T47D (cell line): Measurements from ENCODE around the gene KRT16.
"Not testable (repeated sequence)": the region's sequence is repeated elsewhere in the genome, so short reads cannot be mapped to it uniquely, and the experiment has no call there.

Experiments used
- DNase-seq, 2 experiments: peaks; one replicate each; pipeline versions ENCODE4 v3.0.0 to v3.0.0-alpha.2; 2011 to 2012; ENCODE audit warnings: low read depth in 1 of 2, low spot score in 1 of 2
- JUND ChIP-seq: IDR thresholded peaks from 2 replicates; pipeline ENCODE4 v1.6.1; 2012; ENCODE audit warnings: low read depth
- in situ Hi-C: cut with HindIII; loops from 2 replicates; pipeline ENCODE4 v1.10.0; 2016; ENCODE audit warnings: low sequenced_read_pairs, low pct_unique_long_range_greater_than_20kb

The KRT16 gene

DNA sequence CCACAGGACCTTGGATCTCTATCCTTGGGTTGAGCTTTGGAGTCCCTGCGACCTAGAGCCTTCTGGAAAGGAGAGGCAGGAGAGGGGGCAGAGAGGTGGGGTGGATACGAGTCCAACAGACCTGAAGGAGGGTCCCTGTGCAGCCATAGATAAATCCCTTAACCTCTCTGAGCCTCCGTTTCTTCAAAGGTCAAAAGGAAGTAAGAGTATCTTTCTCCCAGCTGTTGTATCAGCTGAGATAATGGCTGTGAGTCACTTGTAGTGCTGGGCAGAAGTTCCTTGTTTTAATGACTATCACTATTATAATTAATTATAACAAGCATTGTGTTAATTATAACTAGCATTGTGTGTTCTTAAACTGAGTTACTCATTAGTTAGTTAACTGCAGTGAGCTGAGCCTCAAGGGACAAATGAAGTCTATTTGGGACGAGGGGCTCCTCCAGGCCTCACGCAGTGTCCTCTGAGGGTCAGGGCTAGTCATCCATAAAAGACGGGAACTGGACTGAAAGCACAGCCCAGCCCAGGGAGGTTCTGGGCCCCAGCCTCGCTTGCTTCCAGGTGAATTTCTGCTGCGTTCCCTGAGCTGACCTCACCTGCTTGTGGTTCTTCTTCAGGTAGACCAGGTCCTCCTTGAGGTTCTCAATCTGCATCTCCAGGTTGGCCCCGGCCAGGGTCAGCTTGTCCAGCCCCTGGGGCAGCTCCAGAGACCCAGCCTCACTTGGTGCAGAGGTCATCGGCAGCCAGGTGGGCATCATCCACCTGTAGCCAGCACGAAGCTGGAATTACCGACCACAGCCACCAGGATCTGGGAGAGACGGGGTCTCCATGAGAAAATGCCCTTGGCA is 17.5 kb upstream of the KRT16 start:
- TF ChIP-seq JUND: no peak
- in situ Hi-C loops: no loop called here
- no peak for DNase-seq

DNA sequence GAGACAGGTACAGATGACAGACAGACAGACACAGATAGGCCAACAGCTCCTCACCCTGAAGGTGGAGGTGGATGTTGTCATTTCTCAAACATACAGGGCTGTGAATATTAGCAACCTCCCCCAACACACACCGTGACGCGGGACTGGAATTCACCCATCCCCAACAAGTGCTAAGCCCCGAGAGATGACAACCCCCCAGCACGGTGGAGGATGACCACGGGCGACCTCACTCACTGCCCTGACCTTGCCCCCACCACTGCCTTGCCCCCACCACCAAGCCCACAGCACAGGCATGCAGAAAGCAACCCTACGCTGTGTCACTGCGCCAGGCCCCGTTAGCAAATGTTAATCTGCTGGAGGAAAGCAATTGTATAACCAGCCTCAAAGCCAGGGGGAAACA is 16.7 kb upstream of the KRT16 start:
- no peak for DNase-seq
- in situ Hi-C loops: no loop called here
- no peak for TF ChIP-seq JUND

DNA sequence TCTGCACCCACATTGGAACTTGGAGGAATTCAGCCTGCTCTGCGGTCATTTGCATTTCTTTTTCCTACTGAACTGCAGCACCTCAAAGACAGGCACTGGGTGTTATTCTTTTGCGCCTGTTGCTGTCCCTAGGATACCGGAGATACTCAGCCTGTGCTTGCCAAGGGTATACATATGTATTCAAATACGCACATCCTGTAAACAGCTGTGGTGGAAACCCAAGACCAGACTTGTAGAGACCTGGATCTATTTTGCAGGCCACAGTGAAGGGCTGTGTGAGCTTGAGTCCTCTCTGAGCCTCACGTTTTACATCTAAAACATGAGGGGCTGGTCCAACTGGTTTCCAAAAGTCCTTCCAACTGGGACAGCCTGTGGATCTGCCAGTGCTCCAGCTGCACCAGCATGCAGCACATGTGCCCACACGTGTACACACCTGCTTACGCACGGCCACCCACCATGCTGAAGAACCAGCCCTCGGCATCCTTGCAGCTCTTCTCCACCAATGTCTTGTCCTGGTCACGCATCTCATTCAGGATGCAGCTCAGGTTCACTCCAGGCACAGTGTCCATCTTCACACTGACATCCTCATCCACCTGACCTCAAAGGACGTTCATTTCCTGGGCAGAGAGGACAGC is 16.2 kb upstream of the KRT16 start:
- DNase-seq, in situ Hi-C loops: not testable (repeated sequence)

DNA sequence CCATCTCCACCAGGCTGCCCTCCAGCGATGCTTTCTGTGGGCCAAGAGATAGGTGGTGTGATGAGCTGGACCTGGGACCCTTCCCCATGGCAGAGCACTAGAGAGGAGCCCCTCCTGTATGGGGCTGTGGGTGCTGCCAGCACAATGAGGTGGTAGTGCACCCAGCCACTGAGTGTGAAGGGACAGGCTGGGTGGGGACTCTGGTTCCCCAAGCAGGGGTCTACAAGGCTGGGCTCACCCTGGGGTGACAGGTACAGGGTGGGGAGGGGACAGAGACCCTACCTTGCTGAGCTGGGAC is 15.5 kb upstream of the KRT16 start:
- DNase-seq, in situ Hi-C loops: not testable (repeated sequence)

DNA sequence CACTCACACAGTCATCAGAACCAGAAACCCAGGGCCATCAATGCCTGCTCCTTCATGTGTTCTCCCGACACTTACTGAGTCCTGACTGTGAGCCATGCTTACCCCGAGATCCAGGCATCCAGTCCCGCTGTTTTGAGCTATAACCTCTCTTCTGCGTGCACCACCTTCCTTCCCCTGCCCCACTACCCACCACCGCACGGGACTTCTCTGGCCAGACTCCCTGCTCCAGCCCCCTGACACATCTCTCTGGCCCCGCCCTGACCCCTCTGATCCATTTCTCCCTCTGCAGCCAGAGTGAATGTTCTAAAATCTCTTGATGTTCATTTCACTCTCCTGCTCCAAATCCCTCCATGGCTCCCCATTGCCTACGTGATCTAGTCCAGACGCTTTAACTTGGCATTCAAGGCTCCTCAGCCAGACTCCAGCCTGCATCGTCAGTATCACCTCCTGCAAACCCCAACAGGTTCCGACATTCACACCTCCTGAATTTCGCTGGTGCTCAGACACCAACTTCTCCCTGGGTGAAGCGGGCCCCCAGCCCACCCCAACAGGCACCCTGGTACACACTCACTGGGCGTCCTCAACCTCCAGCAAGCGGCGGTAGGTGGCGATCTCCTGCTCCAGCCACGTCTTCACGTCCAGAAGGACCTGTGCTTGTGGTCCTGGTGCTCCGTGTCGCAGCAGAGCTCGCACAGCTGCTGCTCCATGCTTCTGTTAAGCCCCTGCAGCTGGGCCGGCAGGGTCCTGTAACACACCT is 14.9 kb upstream of the KRT16 start:
- no peak for DNase-seq
- no peak for TF ChIP-seq JUND
- in situ Hi-C loops: no loop called here

DNA sequence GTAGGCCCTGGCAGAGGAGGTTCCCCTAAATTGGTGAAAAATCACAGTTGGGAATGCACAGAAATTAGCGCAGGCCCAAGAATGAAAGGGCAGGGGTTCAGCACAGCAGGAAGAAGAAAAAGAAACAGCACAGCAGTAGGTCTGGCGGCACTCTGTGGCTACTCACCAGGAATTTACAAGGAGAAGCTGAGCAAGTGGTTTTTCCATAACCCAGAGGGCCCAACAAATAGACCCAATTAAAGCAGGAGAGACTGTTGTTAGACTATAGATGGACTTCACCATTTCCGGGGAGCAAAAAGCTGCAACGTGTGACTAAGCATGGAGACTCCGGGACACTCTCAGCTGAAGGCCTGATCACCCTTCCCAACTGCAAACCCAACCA is 14.3 kb upstream of the KRT16 start:
- DNase-seq, in situ Hi-C loops: not testable (repeated sequence)

DNA sequence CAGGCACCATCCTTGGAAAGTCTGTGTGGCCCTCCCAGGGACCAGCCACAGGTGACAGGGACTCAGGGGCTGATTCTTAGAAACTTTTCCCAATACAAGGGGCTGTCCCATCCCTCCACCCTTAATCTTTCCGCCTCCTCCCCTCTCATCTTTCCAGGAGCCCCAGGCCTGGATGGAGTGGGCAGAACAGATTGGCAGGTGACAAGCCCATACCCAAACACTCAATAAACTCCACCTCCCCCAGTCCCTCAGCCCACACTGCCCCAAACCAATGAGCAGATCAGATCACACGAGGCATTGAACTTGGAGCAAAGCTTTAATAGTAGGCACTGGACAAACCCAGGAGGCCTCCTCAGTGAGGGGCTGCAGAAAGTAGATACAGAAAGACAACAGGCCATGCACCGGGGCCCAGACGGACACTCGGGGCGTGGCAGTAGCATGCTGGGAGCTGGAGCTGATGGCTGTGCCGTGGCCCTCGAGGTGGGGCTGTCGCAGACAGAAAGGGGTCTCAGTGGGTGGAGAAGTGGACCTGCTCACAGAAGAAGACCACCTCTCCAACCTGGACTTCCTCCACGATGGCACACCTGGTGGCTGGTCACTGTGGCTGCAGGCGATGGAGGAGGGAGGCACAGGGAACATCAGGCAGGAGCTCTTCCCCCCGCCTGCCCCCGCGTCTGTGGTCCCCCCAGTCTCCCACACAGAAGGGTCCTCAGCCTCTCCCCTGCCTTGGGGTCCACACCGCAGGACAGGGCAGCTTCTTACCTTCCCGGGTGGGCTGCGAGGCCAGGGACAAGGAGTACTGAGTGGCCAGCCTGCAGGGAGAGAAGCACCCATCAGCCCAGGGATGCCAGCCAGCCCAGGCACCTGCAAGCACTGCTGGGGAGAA is 13.7 kb upstream of the KRT16 start:
- in situ Hi-C loops, DNase-seq: not testable (repeated sequence)

DNA sequence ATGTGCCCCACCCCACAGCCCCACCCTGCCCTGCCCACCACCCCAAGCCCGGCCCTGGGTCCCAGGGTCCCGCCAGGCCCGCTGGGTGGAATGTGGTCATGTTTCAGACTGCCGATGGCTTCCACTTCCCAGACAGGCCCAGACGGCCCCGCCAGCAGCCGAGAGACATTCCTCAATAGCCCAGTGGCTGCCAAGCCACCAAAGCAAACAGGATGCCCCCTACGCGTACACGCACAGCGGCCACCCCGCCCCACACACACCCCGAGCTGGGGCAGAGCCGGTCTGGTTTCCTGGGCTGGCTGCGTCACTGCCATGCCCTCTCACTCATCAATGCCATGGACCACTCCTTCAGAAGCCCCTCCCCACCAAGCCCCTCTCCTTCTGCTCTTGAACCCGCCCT is 13.0 kb upstream of the KRT16 start:
- in situ Hi-C loops: no loop called here
- no peak for TF ChIP-seq JUND
- no peak for DNase-seq

DNA sequence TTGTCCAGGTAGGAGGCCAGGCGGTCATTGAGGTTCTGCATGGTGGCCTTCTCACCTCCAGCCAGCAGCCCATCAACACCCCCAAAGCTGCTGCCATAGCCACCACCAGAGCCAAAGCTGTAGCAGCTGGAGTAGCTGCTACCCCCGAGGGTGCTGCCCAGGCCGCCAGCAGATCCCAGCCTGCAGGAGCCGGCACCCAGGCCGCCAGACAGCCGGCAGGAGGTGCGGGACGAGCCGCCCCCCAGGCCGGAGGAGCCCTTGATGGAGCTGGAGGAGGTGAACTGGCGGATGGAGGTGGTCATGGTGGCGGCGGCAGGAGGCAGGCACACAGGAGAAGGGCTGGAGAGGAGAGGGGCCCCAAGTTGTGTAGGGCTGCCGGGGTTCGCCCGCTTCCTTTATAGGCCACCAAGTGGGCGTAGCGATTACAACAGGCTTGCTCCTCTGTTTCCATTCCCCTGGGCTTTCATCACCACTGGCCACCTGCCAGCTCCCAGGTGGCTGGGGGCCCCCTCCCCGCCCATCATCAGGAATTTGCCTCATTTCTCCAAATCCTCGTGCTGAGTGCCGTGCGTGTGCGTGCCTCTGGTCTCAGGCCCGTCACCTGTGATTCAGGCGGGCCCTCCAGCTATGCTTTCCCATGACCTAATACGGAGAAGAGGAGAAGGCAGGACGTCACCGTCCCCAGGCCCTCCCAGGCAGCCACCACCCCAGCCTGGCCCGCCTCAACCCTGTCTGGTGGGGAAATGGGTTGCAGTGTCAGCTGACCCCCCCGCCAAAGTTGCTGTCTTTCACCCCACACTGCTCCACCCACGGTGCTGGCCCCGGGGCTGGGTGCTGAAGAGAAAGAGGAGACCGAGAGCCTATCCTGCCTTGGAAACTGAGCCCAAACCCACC is 11.9 kb upstream of the KRT16 start, which contains the start of gene KRT17:
Gene KRT17, minus strand, starts transcription at position 368 of the 894 bp plus-strand sequence. Its CDS starts 66 bp downstream, at position 302.
- DNase-seq: no peak
- TF ChIP-seq JUND: no peak
- in situ Hi-C loops: no loop called here

DNA sequence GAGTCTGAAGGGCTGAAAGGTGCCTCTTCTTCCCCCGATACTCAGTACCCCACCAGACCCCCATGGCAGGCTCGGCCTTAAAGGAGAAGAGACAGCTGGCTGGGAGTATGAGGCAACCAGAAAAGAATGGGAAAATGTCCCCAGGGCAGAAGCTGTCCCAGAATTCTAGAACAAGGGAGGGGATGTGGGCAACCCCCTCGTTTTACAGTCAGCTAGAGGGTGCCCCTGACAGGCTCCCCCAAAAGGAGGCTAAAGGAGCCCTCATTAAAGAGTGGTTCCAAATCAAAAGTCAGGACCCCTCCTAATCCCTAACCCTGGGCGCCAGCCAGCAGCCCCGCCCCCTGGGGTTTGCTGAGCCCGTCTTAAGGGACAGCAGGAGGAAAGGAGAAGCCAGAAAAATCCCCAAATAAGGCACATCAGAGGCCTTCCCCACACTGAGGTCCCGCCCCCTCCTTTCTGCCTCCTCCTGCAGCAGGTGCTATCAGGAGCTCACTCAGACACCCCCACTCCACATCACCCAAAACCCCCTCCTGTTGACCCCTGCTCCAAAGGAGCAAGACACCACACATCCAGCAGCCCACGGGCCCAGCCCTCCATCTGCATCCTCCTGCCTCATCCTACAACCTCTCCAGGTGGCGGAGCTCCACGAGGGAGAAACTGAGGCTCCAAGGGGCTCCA is 10.8 kb upstream of the KRT16 start:
- in situ Hi-C loops, DNase-seq: not testable (repeated sequence)

DNA sequence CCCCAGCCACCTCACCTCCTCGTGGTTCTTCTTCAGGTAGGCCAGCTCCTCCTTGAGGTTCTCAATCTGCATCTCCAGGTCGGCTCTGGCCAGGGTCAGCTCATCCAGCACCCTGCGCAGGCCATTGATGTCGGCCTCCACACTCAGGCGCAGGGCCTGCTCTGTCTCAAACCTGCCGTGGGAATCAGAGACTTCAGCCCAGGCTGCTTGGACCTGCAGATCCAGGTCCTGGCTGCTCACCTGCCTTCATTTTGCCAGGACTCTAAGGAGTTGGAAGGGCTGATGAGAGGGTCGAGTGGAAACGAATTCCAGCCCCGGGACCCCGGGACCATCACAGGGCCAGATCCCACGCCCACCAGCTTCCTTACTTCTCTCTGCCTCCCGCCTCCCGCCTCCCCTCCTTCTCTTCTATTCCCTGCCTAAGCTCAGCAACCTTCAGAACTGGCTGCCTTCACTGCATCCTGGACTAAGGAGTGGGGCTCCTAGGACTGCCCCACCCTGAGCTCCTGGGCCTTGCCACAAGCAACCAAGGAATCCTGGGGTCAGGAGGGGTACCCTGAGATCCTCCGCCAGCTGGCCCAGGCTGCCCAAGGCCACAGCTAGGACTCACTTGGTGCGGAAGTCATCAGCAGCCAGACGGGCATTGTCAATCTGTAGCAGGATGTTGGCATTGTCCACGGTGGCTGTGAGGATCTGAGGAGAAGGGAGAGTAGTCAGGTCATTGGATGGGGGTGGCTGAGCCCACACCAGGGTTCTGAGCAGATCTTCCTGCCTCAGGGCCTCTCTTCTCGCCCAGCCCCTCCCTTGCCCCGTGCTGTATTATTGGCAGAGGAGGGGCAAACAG is 10.0 kb upstream of the KRT16 start:
- DNase-seq, in situ Hi-C loops: not testable (repeated sequence)
